Inflammatory macrophage treated with lipopolysaccharide for 1 hour (primary cell): ENCODE measurements around the gene KIRREL3.
"Not testable (repeated sequence)": the region's sequence is repeated elsewhere in the genome, so short reads cannot be mapped to it uniquely, and the experiment has no call there.

Source experiments
- DNase-seq, 2 donors: peaks; one replicate each; pipeline ENCODE4 v3.0.0-alpha.2; 2020 to 2022

Gene KIRREL3

GRCh38 chr11:126391970-126392632 is 608.5 kb downstream of the KIRREL3 start:
- peak; percentile 17 to 47 for DNase-seq

GRCh38 chr11:126391286-126391954 is 609.1 kb downstream of the KIRREL3 start:
- DNase-seq = no peak

- DNase-seq = no peak
Observed at GRCh38 chr11:126390272-126390867, 610.2 kb downstream of the KIRREL3 start.

GRCh38 chr11:126387857-126388256 is 612.7 kb downstream of the KIRREL3 start:
- no peak for DNase-seq

- peak; percentile 22 for DNase-seq
Observed at GRCh38 chr11:126386729-126387071, 613.9 kb downstream of the KIRREL3 start.

GRCh38 chr11:126385991-126386728 is 614.4 kb downstream of the KIRREL3 start:
- no peak for DNase-seq

- no peak for DNase-seq
Observed at GRCh38 chr11:126384449-126385070, 616.0 kb downstream of the KIRREL3 start.

- DNase-seq = no peak
Observed at GRCh38 chr11:126383339-126384335, 616.9 kb downstream of the KIRREL3 start.

- not testable (repeated sequence) for DNase-seq
Observed at GRCh38 chr11:126382641-126383040, 617.9 kb downstream of the KIRREL3 start.

- DNase-seq = not testable (repeated sequence)
Observed at GRCh38 chr11:126381960-126382359, 618.6 kb downstream of the KIRREL3 start.

GRCh38 chr11:126380909-126381308 is 619.7 kb downstream of the KIRREL3 start:
- DNase-seq = no peak

GRCh38 chr11:126378763-126379162 is 621.8 kb downstream of the KIRREL3 start:
- DNase-seq = no peak

- peak in 1 of 2 donors; percentile 44 for DNase-seq
Observed at GRCh38 chr11:126375726-126376125, 624.8 kb downstream of the KIRREL3 start.

- not testable (repeated sequence) for DNase-seq
Observed at GRCh38 chr11:126374562-126375300, 625.8 kb downstream of the KIRREL3 start.

- DNase-seq = not testable (repeated sequence)
Observed at GRCh38 chr11:126373389-126374066, 627.0 kb downstream of the KIRREL3 start.
